NT2/D1 (cell line): ENCODE data around the gene CADPS2.

Experiments used
- YY1 ChIP-seq: IDR thresholded peaks from 2 replicates; pipeline ENCODE4 v1.6.1; 2011; ENCODE audit not compliant: insufficient read length, insufficient read depth
- ZNF274 ChIP-seq: IDR thresholded peaks from 2 replicates; pipeline ENCODE4 v1.6.1; 2011; ENCODE audit warnings: mild to moderate bottlenecking, low read depth, low read length

- no peak for TF ChIP-seq YY1
- TF ChIP-seq ZNF274 = no peak
Measured at GRCh38 chr7:122758501-122758900, 127.8 kb downstream of the CADPS2 start.
